GM23338 (cell line): ENCODE data around the gene SPTLC2. TPM values are rescaled to one million over a fixed set of nuclear protein-coding genes. Genes with fewer than 3 reads are reported as not detected.

ENCODE experiments used
- ATAC-seq: fragments of 200-7000 bp; cut with Tn5 transposase; 3 replicates; pipeline ENCODE4 v1.9.1; 2020
- DNase-seq: peaks from one replicate; pipeline ENCODE4 v3.0.0-alpha.2; 2015; ENCODE audit warnings: low spot score
- H2AFZ ChIP-seq: fragments of 200-600 bp; sonication (generic); 2 replicates; pipeline ENCODE4 v1.8.0; 2016; ENCODE audit warnings: antibody characterized with exemption, mild to moderate bottlenecking, moderate library complexity
- H3F3A ChIP-seq: fragments of 200-600 bp; sonication (generic); replicated peaks from 2 replicates; pipeline ENCODE4 v1.8.0; 2017; ENCODE audit warnings: antibody characterized with exemption, mixed run types, low read depth
- H3K27ac ChIP-seq: fragments of 200-600 bp; sonication (generic); 2 replicates; pipeline ENCODE4 v1.6.1; 2016; ENCODE audit warnings: low read depth
- H3K27me3 ChIP-seq: fragments of 200-600 bp; sonication (generic); 2 replicates; pipeline ENCODE4 v1.8.0; 2016; ENCODE audit warnings: mild to moderate bottlenecking, mixed run types, moderate library complexity; ENCODE audit not compliant: insufficient read depth
- H3K36me3 ChIP-seq: fragments of 200-600 bp; sonication (generic); 2 replicates; pipeline ENCODE4 v1.8.0; 2016; ENCODE audit warnings: mild to moderate bottlenecking; ENCODE audit not compliant: insufficient read depth
- H3K4me1 ChIP-seq: fragments of 200-600 bp; sonication (generic); 2 replicates; pipeline ENCODE4 v1.8.0; 2016; ENCODE audit warnings: mild to moderate bottlenecking, moderate library complexity; ENCODE audit not compliant: insufficient read depth
- H3K4me2 ChIP-seq: fragments of 200-600 bp; sonication (generic); 2 replicates; pipeline ENCODE4 v1.7.1; 2017; ENCODE audit warnings: mixed run types
- H3K4me3 ChIP-seq: fragments of 200-600 bp; sonication (generic); 2 replicates; pipeline ENCODE4 v1.6.1; 2016; ENCODE audit warnings: mixed run types
- H3K79me2 ChIP-seq: fragments of 200-600 bp; sonication (generic); replicated peaks from 2 replicates; pipeline ENCODE4 v1.8.0; 2017; ENCODE audit warnings: mild to moderate bottlenecking; ENCODE audit not compliant: insufficient read depth
- H3K9me2 ChIP-seq: fragments of 200-600 bp; sonication (generic); 2 replicates; pipeline ENCODE4 v1.8.0; 2017; ENCODE audit not compliant: insufficient read depth
- H4K20me1 ChIP-seq: fragments of 200-600 bp; sonication (generic); replicated peaks from 2 replicates; pipeline ENCODE4 v1.8.0; 2017; ENCODE audit warnings: mild to moderate bottlenecking; ENCODE audit not compliant: insufficient read depth
- H3K27ac Mint-ChIP-seq: 2 replicates; pipeline ENCODE4 v1.8.0; 2020; ENCODE audit warnings: inconsistent platforms, mild to moderate bottlenecking, moderate library complexity, mixed read lengths
- H3K27me3 Mint-ChIP-seq: 3 replicates; pipeline ENCODE4 v1.8.0; 2022; ENCODE audit warnings: low read depth, mild to moderate bottlenecking, moderate library complexity, mixed read lengths, inconsistent platforms; ENCODE audit not compliant: insufficient read depth, poor library complexity
- H3K36me3 Mint-ChIP-seq: 3 replicates; pipeline ENCODE4 v1.8.0; 2021; ENCODE audit warnings: low read depth, mild to moderate bottlenecking, inconsistent platforms, moderate library complexity, mixed read lengths
- H3K4me1 Mint-ChIP-seq: 3 replicates; pipeline ENCODE4 v1.8.0; 2020; ENCODE audit warnings: mild to moderate bottlenecking, inconsistent platforms, mixed read lengths
- H3K4me3 Mint-ChIP-seq: 3 replicates; pipeline ENCODE4 v1.8.0; 2021; ENCODE audit warnings: moderate library complexity, mild to moderate bottlenecking, inconsistent platforms, mixed read lengths
- H3K9me3 Mint-ChIP-seq: 3 replicates; pipeline ENCODE4 v1.8.0; 2020; ENCODE audit warnings: moderate library complexity, mild to moderate bottlenecking, inconsistent platforms, mixed read lengths
- CREB1 ChIP-seq: fragments of 250-450 bp; sonication (Bioruptor Pico); IDR thresholded peaks from 2 replicates; pipeline ENCODE4 v1.5.0; 2020; ENCODE audit warnings: low read depth, mild to moderate bottlenecking, moderate library complexity
- EZH2 ChIP-seq: fragments of 200-600 bp; sonication (generic); IDR thresholded peaks from one replicate; pipeline ENCODE4 v1.8.0; 2017; ENCODE audit warnings: antibody characterized with exemption, mild to moderate bottlenecking, low read depth; ENCODE audit not compliant: unreplicated experiment
- EZH2phosphoT487 ChIP-seq: fragments of 200-600 bp; sonication (generic); IDR thresholded peaks from one replicate; pipeline ENCODE4 v1.8.1; 2018; ENCODE audit warnings: antibody characterized with exemption; ENCODE audit not compliant: unreplicated experiment
- JUNB ChIP-seq: IDR thresholded peaks from one replicate; pipeline ENCODE4 v1.6.1; 2016; ENCODE audit warnings: antibody characterized with exemption; ENCODE audit not compliant: unreplicated experiment
- NANOG ChIP-seq: IDR thresholded peaks from 2 replicates; pipeline ENCODE4 v1.6.1; 2016; ENCODE audit warnings: antibody characterized with exemption, borderline replicate concordance
- STAT1 ChIP-seq: IDR thresholded peaks from one replicate; pipeline ENCODE4 v1.6.1; 2016; ENCODE audit warnings: antibody characterized with exemption; ENCODE audit not compliant: unreplicated experiment
- ZNF331 ChIP-seq: fragments of 250-450 bp; sonication (Bioruptor Pico); IDR thresholded peaks from 2 replicates; pipeline ENCODE4 v1.5.0; 2020; ENCODE audit warnings: low read depth, mild to moderate bottlenecking, moderate library complexity
- polyA plus RNA-seq: library from polyadenylated mRNA; unstranded; fragments of >200 nt; fragmentation: Nextera tagmentation; extraction: Ambion mirVana; gene quantifications from 2 replicates; pipeline ENCODE4 v1.2.1, GENCODE V29; 2016
- total RNA-seq: library from RNA; depleted of rRNA; stranded (reverse); fragments of >200 nt; shearing (Covaris generic); gene quantifications from 2 replicates; pipeline ENCODE4 v1.2.3, GENCODE V29; 2014
- TF ChIP-seq, protein P1 (sequence below): IDR thresholded peaks from 2 replicates; pipeline ENCODE4 v1.6.1; 2016; ENCODE audit warnings: antibody characterized with exemption
- TF ChIP-seq, protein P2 (sequence below): fragments of 250-450 bp; sonication (Bioruptor Pico); IDR thresholded peaks from 2 replicates; pipeline ENCODE4 v1.5.0; 2020; ENCODE audit warnings: mild to moderate bottlenecking, moderate library complexity

The SPTLC2 gene
- total and polyA plus RNA-seq, 2 experiments from 2014 or later, result 22.3 to 38.9 TPM

DNA sequence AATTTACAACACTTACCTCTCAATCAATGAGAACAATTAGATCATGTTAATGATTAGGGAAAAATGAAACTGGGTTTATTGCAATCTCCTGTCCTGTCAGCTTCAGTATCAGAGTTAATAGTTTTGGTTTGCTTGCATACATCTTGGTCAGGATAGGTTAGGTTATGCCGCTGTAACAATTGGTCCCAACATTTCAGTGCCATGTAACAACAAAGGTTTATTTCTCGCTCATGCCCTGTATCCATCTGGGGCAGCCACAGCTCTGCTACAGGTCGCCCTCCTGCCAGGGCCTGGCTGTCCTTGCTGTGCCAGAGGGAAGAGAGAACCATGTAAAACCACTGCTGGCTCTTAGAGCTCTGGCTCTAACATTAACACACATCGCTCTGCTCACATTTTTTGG lies 30.5 kb upstream of the SPTLC2 start:
- Mint-ChIP-seq H3K36me3 (no peaks in the 10 kb centered on the region), H3K9me3 (no peaks in the 10 kb centered on the region), H3K27ac (no peak overlapping the region), H3K27me3 (no peaks in the 10 kb centered on the region), H3K4me3 (no peak overlapping the region), H3K4me1 (no peaks in the 10 kb centered on the region)
- H3F3A ChIP-seq, result no peaks in the 10 kb centered on the region
- ATAC-seq, result no peak
- H3K9me2 ChIP-seq, result no peaks in the 10 kb centered on the region
- H2AFZ ChIP-seq, result no peak overlapping the region
- no peaks in the 10 kb centered on the region for H3K36me3 ChIP-seq
- H3K79me2 ChIP-seq, result no peaks in the 10 kb centered on the region
- H3K4me2 ChIP-seq, result no peak overlapping the region
- H3K4me3 ChIP-seq, result no peak overlapping the region
- TF ChIP-seq NANOG (no peak), EZH2phosphoT487 (no peak), EZH2 (no peak), ZNF331 (CRISPR knock-in tag) (no peak), CREB1 (CRISPR knock-in tag) (no peak), STAT1 (no peak), JUNB (no peak)
- TF ChIP-seq, protein P1, sequence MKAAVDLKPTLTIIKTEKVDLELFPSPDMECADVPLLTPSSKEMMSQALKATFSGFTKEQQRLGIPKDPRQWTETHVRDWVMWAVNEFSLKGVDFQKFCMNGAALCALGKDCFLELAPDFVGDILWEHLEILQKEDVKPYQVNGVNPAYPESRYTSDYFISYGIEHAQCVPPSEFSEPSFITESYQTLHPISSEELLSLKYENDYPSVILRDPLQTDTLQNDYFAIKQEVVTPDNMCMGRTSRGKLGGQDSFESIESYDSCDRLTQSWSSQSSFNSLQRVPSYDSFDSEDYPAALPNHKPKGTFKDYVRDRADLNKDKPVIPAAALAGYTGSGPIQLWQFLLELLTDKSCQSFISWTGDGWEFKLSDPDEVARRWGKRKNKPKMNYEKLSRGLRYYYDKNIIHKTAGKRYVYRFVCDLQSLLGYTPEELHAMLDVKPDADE, result no peak
- TF ChIP-seq, protein P2, sequence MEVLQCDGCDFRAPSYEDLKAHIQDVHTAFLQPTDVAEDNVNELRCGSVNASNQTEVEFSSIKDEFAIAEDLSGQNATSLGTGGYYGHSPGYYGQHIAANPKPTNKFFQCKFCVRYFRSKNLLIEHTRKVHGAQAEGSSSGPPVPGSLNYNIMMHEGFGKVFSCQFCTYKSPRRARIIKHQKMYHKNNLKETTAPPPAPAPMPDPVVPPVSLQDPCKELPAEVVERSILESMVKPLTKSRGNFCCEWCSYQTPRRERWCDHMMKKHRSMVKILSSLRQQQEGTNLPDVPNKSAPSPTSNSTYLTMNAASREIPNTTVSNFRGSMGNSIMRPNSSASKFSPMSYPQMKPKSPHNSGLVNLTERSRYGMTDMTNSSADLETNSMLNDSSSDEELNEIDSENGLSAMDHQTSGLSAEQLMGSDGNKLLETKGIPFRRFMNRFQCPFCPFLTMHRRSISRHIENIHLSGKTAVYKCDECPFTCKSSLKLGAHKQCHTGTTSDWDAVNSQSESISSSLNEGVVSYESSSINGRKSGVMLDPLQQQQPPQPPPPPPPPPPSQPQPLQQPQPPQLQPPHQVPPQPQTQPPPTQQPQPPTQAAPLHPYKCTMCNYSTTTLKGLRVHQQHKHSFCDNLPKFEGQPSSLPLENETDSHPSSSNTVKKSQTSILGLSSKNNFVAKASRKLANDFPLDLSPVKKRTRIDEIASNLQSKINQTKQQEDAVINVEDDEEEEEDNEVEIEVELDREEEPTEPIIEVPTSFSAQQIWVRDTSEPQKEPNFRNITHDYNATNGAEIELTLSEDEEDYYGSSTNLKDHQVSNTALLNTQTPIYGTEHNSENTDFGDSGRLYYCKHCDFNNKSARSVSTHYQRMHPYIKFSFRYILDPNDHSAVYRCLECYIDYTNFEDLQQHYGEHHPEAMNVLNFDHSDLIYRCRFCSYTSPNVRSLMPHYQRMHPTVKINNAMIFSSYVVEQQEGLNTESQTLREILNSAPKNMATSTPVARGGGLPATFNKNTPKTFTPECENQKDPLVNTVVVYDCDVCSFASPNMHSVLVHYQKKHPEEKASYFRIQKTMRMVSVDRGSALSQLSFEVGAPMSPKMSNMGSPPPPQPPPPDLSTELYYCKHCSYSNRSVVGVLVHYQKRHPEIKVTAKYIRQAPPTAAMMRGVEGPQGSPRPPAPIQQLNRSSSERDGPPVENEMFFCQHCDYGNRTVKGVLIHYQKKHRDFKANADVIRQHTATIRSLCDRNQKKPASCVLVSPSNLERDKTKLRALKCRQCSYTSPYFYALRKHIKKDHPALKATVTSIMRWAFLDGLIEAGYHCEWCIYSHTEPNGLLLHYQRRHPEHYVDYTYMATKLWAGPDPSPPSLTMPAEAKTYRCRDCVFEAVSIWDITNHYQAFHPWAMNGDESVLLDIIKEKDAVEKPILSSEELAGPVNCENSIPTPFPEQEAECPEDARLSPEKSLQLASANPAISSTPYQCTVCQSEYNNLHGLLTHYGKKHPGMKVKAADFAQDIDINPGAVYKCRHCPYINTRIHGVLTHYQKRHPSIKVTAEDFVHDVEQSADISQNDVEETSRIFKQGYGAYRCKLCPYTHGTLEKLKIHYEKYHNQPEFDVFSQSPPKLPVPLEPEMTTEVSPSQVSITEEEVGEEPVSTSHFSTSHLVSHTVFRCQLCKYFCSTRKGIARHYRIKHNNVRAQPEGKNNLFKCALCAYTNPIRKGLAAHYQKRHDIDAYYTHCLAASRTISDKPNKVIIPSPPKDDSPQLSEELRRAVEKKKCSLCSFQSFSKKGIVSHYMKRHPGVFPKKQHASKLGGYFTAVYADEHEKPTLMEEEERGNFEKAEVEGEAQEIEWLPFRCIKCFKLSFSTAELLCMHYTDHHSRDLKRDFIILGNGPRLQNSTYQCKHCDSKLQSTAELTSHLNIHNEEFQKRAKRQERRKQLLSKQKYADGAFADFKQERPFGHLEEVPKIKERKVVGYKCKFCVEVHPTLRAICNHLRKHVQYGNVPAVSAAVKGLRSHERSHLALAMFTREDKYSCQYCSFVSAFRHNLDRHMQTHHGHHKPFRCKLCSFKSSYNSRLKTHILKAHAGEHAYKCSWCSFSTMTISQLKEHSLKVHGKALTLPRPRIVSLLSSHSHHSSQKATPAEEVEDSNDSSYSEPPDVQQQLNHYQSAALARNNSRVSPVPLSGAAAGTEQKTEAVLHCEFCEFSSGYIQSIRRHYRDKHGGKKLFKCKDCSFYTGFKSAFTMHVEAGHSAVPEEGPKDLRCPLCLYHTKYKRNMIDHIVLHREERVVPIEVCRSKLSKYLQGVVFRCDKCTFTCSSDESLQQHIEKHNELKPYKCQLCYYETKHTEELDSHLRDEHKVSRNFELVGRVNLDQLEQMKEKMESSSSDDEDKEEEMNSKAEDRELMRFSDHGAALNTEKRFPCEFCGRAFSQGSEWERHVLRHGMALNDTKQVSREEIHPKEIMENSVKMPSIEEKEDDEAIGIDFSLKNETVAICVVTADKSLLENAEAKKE (CRISPR knock-in tag), result no peak
- H3K27ac ChIP-seq, result no peak overlapping the region
- H3K4me1 ChIP-seq, result no peaks in the 10 kb centered on the region
- no peak for DNase-seq
- no peaks in the 10 kb centered on the region for H4K20me1 ChIP-seq
- no peaks in the 10 kb centered on the region for H3K27me3 ChIP-seq
